SU-DHL-6 (cell line): ENCODE data around the gene MYL2.

Experiments
- H2AFZ ChIP-seq: fragments of 200-600 bp; sonication (generic); 2 replicates; pipeline ENCODE4 v1.6.1; 2014; ENCODE audit warnings: low read depth, mild to moderate bottlenecking, moderate library complexity, mixed read lengths, antibody characterized with exemption, low read length; ENCODE audit not compliant: severe bottlenecking
- H3F3A ChIP-seq: fragments of 200-600 bp; shearing (Covaris generic); 2 replicates; pipeline ENCODE4 v1.6.0; 2016; ENCODE audit warnings: antibody characterized with exemption, mild to moderate bottlenecking; ENCODE audit not compliant: insufficient read depth
- H3K27ac ChIP-seq: fragments of 200-600 bp; sonication (generic); 2 replicates; pipeline ENCODE4 v1.5.1; 2016; ENCODE audit warnings: low read depth, mild to moderate bottlenecking, low read length, moderate library complexity, mixed read lengths
- H3K27me3 ChIP-seq: fragments of 200-600 bp; sonication (generic), shearing (Covaris generic); 2 replicates; pipeline ENCODE4 v1.6.0; 2014; ENCODE audit warnings: mild to moderate bottlenecking, low read length
- H3K36me3 ChIP-seq: fragments of 200-600 bp; sonication (generic); 2 replicates; pipeline ENCODE4 v1.6.1; 2014; ENCODE audit warnings: mild to moderate bottlenecking, low read length, mixed read lengths
- H3K4me2 ChIP-seq: fragments of 300-600, 200-600 bp; shearing (Covaris generic), sonication (generic); 2 replicates; pipeline ENCODE4 v1.6.0; 2014; ENCODE audit warnings: low read length, low read depth, mild to moderate bottlenecking; ENCODE audit not compliant: poor library complexity, severe bottlenecking
- H3K4me3 ChIP-seq: fragments of 200-600 bp; sonication (generic); 2 replicates; pipeline ENCODE4 v1.5.1; 2014; ENCODE audit warnings: antibody characterized with exemption, low read length, mild to moderate bottlenecking, mixed read lengths; ENCODE audit not compliant: insufficient read depth, poor library complexity, severe bottlenecking
- H3K79me2 ChIP-seq: fragments of 200-600 bp; sonication (generic); 2 replicates; pipeline ENCODE4 v1.6.1; 2014; ENCODE audit warnings: mild to moderate bottlenecking, low read length, moderate library complexity; ENCODE audit not compliant: insufficient read depth
- H3K9ac ChIP-seq: fragments of 200-600 bp; sonication (generic); 2 replicates; pipeline ENCODE4 v1.7.0; 2014; ENCODE audit warnings: mild to moderate bottlenecking, low read length
- H3K9me2 ChIP-seq: fragments of 200-600 bp; sonication (generic); replicated peaks from 2 replicates; pipeline ENCODE4 v1.6.1; 2014; ENCODE audit warnings: low read length; ENCODE audit not compliant: insufficient read depth
- H3K9me3 ChIP-seq: fragments of 200-600 bp; sonication (generic); 2 replicates; pipeline ENCODE4 v1.6.1; 2014; ENCODE audit warnings: low read length, mixed read lengths; ENCODE audit not compliant: insufficient read depth
- H4K20me1 ChIP-seq: fragments of 200-600 bp; sonication (generic); 2 replicates; pipeline ENCODE4 v1.6.1; 2014; ENCODE audit warnings: low read depth, mild to moderate bottlenecking, antibody characterized with exemption, low read length, moderate library complexity, mixed read lengths
- CTCF ChIP-seq: fragments of 200-600 bp; sonication (generic); IDR thresholded peaks from one replicate; pipeline ENCODE4 v1.5.1; 2017; ENCODE audit warnings: antibody characterized with exemption, mild to moderate bottlenecking, low read length, moderate library complexity; ENCODE audit not compliant: insufficient read depth, poor library complexity, severe bottlenecking
- EZH2phosphoT487 ChIP-seq: fragments of 200-600 bp; sonication (generic), shearing (Covaris generic); conservative IDR thresholded peaks from 2 replicates; pipeline ENCODE4 v1.6.1; 2018; ENCODE audit warnings: mild to moderate bottlenecking, antibody characterized with exemption, low read length, moderate library complexity, mixed read lengths

The MYL2 gene

GRCh38 chr12:110906516-110906915 lies 13.9 kb downstream of the MYL2 start:
- no peaks in the 10 kb centered on the region for H4K20me1 ChIP-seq
- no peaks in the 10 kb centered on the region for H3F3A ChIP-seq
- H3K27me3 ChIP-seq, result no peaks in the 10 kb centered on the region
- no peak overlapping the region for H2AFZ ChIP-seq
- no peaks in the 10 kb centered on the region for H3K9me3 ChIP-seq
- no peaks in the 10 kb centered on the region for H3K79me2 ChIP-seq
- H3K27ac ChIP-seq, result peak overlapping the region; percentile 49
- no peak overlapping the region for H3K9ac ChIP-seq
- TF ChIP-seq EZH2phosphoT487 (no peak), CTCF (no peak)
- no peak overlapping the region for H3K4me3 ChIP-seq
- peak overlapping the region; percentile 41 for H3K4me2 ChIP-seq
- H3K9me2 ChIP-seq, result no peaks in the 10 kb centered on the region
- H3K36me3 ChIP-seq, result no peaks in the 10 kb centered on the region

DNA sequence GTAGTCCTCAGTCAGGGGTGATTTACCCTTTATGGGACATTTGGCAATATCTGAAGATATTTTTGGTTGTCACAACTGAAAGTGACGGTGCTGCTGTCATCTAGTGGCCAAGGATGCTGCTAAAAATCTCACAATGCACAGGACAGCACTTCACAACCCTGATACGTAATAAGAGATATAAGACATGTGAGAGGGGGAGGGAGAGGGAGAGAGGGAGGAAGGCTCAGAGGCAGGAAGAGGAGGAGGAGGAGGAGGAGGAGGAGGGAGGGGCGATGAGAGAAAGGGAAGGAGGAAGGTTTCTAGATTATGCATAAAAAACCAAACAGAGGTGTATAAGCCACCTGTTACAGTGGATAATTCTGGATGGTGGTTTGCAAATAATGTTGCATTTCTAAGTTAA lies 14.3 kb downstream of the MYL2 start:
- H4K20me1 ChIP-seq, result no peaks in the 10 kb centered on the region
- no peaks in the 10 kb centered on the region for H3K36me3 ChIP-seq
- H3K27ac ChIP-seq, result peak overlapping the region; percentile 49
- H3F3A ChIP-seq, result no peaks in the 10 kb centered on the region
- TF ChIP-seq EZH2phosphoT487 (no peak), CTCF (peak; percentile 43)
- no peak overlapping the region for H3K4me3 ChIP-seq
- H3K27me3 ChIP-seq, result no peaks in the 10 kb centered on the region
- H3K4me2 ChIP-seq, result peak overlapping the region; percentile 41
- no peaks in the 10 kb centered on the region for H3K9me3 ChIP-seq
- H3K9ac ChIP-seq, result no peak overlapping the region
- no peaks in the 10 kb centered on the region for H3K79me2 ChIP-seq
- H2AFZ ChIP-seq, result no peak overlapping the region
- H3K9me2 ChIP-seq, result no peaks in the 10 kb centered on the region

GRCh38 chr12:110903511-110903910 lies 16.9 kb downstream of the MYL2 start:
- H3F3A ChIP-seq, result no peaks in the 10 kb centered on the region
- no peaks in the 10 kb centered on the region for H3K36me3 ChIP-seq
- H3K9me2 ChIP-seq, result no peaks in the 10 kb centered on the region
- H3K9me3 ChIP-seq, result no peaks in the 10 kb centered on the region
- TF ChIP-seq EZH2phosphoT487, result no peak
- no peak for TF ChIP-seq CTCF
- no peak overlapping the region for H3K4me2 ChIP-seq
- no peak overlapping the region for H3K9ac ChIP-seq
- no peaks in the 10 kb centered on the region for H3K79me2 ChIP-seq
- no peaks in the 10 kb centered on the region for H4K20me1 ChIP-seq
- no peak overlapping the region for H3K4me3 ChIP-seq
- H3K27ac ChIP-seq, result no peak overlapping the region
- no peaks in the 10 kb centered on the region for H3K27me3 ChIP-seq
- no peak overlapping the region for H2AFZ ChIP-seq
